ENCODE results near the gene PTPRG.

- TF ChIP-seq CTCF (optimal IDR thresholded peaks at IDR 0.05 in 1 of 3, IDR thresholded peaks at IDR 0.05 in 1 of 3, conservative IDR thresholded peaks at IDR 0.05 in 1 of 3; ENCODE audit: extremely low read depth in 1 of 3, insufficient read depth in 2 of 3, low read length in 3 of 3) (no peak), EZH2 (IDR thresholded peaks at IDR 0.05; ENCODE audit: low read length) (no peak)
Measured at GRCh38 chr3:61789861-61790260, 228.5 kb downstream of the PTPRG start.

All from keratinocyte (primary cell).